HG03066 (cell line): ENCODE measurements around the gene CTNND2.

ENCODE experiments used
- ATAC-seq: cut with Tn5 transposase; IDR thresholded peaks from one replicate; pipeline ENCODE4 v1.9.1; 2021; ENCODE audit warnings: low read depth; ENCODE audit not compliant: unreplicated experiment

Gene CTNND2

GRCh38 chr5:11527652-11528349 lies 376.4 kb downstream of the CTNND2 start:
- no peak for ATAC-seq

DNA sequence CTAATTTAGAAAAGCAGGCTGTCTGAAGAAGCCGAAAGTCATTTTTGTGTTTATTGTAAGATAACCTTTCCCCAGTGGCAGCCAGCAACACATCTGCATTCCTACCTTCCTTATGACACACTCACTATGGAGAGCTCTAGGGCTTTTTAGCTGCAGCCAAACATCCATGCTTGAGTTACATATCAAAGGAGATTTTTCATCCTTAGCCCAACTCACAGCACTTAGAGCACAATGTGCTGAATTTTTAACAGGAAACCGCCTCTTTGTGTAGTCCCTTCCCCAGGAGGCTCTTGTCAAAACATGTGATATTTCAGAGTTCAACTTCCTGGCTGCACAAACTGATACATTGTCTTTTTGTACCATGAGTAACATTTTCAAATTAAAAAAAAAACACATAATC lies 379.2 kb downstream of the CTNND2 start:
- no peak for ATAC-seq

- ATAC-seq, result no peak
Observed at GRCh38 chr5:11524188-11524587, 380.1 kb downstream of the CTNND2 start.

- ATAC-seq, result no peak
Observed at GRCh38 chr5:11522796-11523195, 381.4 kb downstream of the CTNND2 start.

DNA sequence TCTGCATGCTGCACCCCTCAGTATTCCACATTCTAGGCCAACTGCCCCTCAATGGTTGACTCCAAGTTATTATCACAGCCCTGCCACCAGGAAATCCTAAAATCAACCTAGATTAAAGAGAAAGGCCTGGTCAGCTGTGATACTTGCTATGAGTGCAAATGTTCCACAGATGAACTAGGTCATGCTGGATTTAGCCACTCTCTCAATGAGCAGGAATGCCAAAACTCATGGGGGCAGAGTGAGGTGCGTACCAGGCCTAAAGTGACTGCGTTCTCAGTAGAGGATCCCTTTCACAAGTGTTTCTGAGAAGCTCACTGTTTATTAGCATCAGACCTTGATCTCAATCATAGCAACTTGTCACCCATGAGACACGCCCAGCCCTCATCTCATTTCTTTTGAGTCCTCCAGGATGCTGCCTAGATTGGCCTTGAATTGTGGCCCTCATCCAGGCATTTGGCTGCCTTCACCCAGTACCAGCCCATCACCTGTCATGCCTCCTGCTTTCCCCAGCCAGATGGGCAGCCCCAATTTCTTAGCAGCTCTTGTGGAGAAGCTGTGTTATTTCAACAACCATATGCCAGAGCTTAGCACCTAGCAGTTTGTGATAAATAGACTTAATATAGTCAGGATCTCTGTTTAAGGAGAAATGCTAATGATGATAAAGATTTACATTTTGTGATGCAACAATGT lies 383.9 kb downstream of the CTNND2 start:
- no peak for ATAC-seq

- ATAC-seq, result no peak
Observed at GRCh38 chr5:11519236-11519635, 385.0 kb downstream of the CTNND2 start.

- no peak for ATAC-seq
Observed at GRCh38 chr5:11518676-11519075, 385.6 kb downstream of the CTNND2 start.

DNA sequence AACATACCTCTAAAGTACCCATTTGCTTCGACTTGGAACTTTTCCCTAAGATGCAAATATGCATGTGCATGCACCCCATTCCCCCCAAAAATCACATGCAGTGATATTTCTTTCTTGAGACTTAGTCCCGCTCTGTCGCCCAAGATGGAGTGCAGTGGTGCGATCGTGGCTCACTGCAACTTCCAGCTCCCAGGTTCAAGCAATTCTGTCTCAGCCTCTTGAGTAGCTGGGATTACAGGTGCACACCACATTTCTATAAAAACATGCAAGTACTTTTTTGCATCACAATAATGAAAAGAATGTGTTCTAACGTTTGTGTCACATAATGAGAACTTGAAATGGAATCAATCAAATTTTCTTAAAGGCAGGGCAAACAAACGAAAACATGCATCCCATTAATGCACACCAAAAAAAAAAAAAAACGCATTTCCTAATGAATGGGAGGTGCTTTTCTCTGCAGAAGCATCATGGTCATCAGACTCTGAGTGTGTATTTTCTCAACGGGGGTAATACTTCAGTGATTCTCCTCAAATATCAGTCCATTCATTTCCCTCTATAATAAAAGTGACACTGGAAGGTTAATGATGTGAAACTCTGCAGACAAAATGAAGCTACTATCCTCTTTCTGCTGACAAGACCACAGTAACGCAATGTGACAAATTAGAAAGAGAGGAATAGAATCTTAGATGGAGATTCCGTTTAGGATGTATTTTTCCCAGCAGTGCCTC lies 389.4 kb downstream of the CTNND2 start:
- ATAC-seq, result no peak

DNA sequence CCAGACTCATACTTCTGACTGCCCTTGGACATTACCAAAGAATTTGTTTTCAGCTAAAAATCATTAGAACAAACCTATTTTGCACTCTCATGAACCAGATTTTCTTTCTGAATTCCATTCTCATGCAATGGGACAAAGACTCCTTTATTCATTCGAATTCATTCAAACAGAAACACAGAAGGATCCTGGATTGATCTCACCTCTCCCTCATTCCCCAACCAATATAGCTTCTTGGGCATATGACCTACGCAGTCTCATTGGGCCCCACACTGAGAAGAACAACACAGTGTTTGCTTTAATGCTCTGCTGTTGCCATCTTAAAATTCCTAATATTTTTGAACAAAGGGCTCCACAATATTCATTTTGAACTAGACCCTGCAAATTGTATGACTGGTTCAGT lies 392.4 kb downstream of the CTNND2 start:
- no peak for ATAC-seq

DNA sequence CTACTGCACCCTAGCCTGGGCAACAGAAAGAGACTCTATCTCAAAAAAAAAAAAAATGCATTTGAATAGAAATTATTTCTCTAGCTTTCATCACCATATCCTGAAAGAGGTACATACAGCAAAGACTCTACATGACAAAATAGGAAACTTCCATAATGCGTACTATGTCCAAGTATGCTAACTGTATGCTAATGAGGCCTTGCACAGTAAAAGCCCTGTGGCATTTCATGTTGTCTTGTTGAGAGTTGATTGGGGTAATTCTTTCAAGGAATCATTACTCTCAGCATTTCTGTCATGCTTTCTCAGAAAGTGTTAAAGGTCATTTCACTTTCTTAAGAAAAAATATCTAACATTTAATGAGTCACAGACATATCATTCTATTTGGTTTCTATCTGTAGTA lies 393.4 kb downstream of the CTNND2 start:
- no peak for ATAC-seq

DNA sequence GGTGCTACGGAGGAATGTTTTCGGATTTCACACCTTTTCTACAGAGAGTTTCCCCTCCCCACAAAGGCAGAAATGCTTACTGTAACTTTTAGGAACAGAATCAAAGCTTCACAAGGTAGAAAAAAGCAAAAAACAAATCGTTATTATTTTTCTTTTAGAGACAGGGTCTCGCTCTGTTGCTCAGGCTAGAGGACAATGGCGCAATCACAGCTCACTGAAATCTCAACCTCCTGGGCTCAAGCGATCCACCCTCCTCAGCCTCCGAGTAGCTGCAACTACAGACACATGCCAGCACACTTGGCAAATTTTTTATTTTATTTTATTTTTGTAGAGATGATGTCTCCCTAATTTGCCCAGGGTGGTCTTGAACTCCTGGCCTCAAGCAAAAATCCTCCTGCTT lies 394.5 kb downstream of the CTNND2 start:
- no peak for ATAC-seq

- no peak for ATAC-seq
Observed at GRCh38 chr5:11507156-11507910, 396.9 kb downstream of the CTNND2 start.

- ATAC-seq, result no peak
Observed at GRCh38 chr5:11504886-11505193, 399.4 kb downstream of the CTNND2 start.

DNA sequence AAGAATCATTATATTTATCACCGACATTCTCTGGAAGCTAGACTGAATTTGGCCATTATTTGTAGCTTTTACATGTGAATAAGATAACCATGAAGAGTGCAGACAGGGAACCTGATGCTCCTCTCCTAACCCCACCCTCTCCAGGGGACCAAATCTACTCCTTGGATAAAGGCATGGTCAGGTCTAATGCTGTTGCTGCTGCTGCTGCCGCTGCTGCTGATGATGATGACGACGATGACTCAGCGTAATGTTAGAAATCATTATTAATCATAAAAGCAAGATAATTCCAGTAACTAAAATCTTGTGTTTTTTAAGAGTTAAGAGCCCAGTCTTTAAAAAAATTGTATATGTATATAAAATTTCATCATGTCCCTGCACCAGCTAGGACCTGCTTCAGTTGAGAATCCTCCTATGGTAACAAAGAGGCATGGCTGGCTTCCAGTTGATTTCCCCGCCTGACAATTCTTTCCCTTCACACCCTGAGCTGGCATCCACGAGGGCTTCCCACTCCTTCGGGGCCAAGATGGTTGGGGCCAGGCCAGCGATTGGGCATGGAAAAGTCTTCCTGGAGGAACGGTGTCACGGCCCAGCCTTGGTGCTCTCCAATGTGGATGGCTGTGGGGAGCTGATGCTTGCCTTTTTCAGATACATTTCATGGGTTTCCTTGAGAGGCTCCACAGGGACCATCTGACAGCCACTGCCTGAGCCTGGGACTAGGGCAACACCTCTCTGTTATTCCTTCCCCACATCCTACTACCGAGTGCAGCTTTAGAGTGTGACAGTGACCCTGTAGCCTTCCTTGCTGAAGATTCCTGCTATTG lies 400.0 kb downstream of the CTNND2 start:
- ATAC-seq, result no peak

GRCh38 chr5:11502783-11503182 lies 401.5 kb downstream of the CTNND2 start:
- no peak for ATAC-seq

DNA sequence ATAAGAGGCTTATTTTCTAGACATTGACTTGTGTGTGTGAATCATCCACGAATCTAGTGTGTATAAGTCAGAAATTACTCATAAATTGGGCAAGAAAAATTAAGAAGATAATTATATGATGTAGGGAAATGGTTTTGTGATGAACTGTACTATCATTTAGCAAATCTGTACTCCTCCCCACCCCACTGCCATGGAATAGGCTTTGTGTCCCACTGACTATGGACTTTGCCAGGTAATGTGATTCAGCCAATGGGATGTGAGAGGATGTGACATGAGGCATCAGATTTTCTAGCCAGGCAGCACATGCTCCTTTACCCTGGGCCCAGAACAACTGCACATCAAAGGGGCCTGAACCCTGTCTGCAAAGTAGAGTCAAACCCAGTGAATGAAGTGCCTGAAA lies 406.6 kb downstream of the CTNND2 start:
- ATAC-seq, result no peak

GRCh38 chr5:11496137-11496719 lies 408.0 kb downstream of the CTNND2 start:
- ATAC-seq, result no peak

DNA sequence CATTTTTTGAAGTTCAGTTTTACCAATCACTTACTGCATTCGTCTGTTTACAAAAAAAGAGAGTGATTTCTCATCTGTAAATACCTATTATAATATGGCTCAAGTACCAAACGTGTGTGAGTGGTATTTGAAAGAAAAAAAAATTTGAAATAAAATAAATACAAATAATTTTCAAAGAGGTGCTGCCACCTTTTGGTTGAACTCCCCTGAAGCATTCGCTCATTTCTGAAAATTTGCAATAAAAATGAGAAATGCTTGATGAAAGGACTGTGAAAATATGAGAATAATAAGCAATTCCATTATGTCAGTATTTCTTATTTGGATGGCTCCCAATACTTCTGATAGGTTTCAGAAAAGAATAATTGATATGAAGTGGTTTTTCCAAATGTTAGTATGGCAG lies 409.9 kb downstream of the CTNND2 start:
- no peak for ATAC-seq

DNA sequence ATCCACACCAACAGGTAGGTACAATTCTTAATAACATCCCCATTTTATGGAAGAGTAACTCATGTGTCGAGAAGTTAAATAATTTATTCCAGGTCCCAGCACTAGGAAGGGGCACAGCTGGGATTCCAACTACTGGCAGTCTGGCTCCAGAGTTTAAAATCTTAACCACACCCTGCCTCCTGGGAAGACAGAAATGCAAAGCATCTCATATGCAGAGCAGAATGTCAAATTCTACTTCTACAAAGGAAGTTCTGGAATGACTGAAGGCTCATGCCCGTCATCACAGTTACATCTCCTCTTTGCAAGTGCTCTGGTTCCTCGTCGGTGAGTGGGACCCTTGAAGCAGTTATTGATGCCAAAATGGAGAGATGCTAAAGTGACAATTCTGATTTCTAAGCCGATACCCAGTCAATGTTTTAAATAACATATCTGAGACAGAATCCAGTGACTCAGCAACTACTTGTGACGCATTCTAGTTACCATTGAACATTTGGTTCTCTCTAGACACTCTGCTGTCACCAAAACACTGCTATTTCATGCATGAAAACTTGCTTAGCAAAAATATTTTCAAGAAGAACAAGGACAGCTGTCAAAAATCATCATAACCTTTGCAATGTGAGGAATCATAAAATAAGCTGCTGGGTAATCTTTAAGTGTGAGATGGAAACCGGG lies 412.7 kb downstream of the CTNND2 start:
- no peak for ATAC-seq
